Inferior parietal cortex (tissue), 1 donor: ENCODE results near the gene CKAP2L.

Experiments used
- DNase-seq: peaks from one replicate; pipeline ENCODE4 v3.0.0-alpha.2; 2016; ENCODE audit errors: extremely low spot score

CKAP2L gene

GRCh38 chr2:112762276-112762675 lies 2.1 kb downstream of the CKAP2L start:
- no peak for DNase-seq

GRCh38 chr2:112760149-112760548 lies 4.3 kb downstream of the CKAP2L start:
- DNase-seq, result no peak

- DNase-seq, result no peak
Measured at GRCh38 chr2:112758711-112759110, 5.7 kb downstream of the CKAP2L start.

GRCh38 chr2:112757265-112757664 lies 7.1 kb downstream of the CKAP2L start:
- no peak for DNase-seq

- DNase-seq, result no peak
Measured at GRCh38 chr2:112756207-112756606, 8.2 kb downstream of the CKAP2L start.

GRCh38 chr2:112755444-112755843 lies 9.0 kb downstream of the CKAP2L start:
- no peak for DNase-seq

- DNase-seq, result no peak
Measured at GRCh38 chr2:112754564-112754963, 9.8 kb downstream of the CKAP2L start.

GRCh38 chr2:112752667-112753066 lies 11.7 kb downstream of the CKAP2L start:
- DNase-seq, result no peak

- DNase-seq, result no peak
Measured at GRCh38 chr2:112751451-112752197, 12.8 kb downstream of the CKAP2L start.

GRCh38 chr2:112750560-112750843 lies 13.9 kb downstream of the CKAP2L start:
- no peak for DNase-seq

GRCh38 chr2:112749755-112750559 lies 14.5 kb downstream of the CKAP2L start:
- peak; percentile 79 for DNase-seq

GRCh38 chr2:112740527-112740926 lies 23.9 kb downstream of the CKAP2L start:
- no peak for DNase-seq

GRCh38 chr2:112737542-112738232 lies 26.7 kb downstream of the CKAP2L start:
- DNase-seq, result no peak

- DNase-seq, result no peak
Measured at GRCh38 chr2:112733871-112734270, 30.5 kb downstream of the CKAP2L start.

- no peak for DNase-seq
Measured at GRCh38 chr2:112733456-112733855, 31.0 kb downstream of the CKAP2L start.

GRCh38 chr2:112731479-112731878 lies 32.9 kb downstream of the CKAP2L start:
- DNase-seq, result no peak

- DNase-seq, result no peak
Measured at GRCh38 chr2:112730791-112731190, 33.6 kb downstream of the CKAP2L start.

- DNase-seq, result no peak
Measured at GRCh38 chr2:112730216-112730615, 34.2 kb downstream of the CKAP2L start.

- no peak for DNase-seq
Measured at GRCh38 chr2:112728378-112729175, 35.8 kb downstream of the CKAP2L start.

GRCh38 chr2:112728029-112728362 lies 36.4 kb downstream of the CKAP2L start:
- no peak for DNase-seq

GRCh38 chr2:112727276-112728028 lies 37.0 kb downstream of the CKAP2L start:
- DNase-seq, result no peak
